GM06990 (cell line): ENCODE data around the gene TRAF3IP3.

Experiments
- DNase-seq: peaks from one replicate; pipeline ENCODE4 v3.0.0-alpha.2; 2011; ENCODE audit not compliant: insufficient read length; ENCODE audit errors: extremely low read depth
- H3K27me3 ChIP-seq: replicated peaks from 2 replicates; pipeline ENCODE4 v1.6.0; 2011; ENCODE audit warnings: low read length; ENCODE audit not compliant: control insufficient read depth, insufficient read depth
- H3K36me3 ChIP-seq: 2 replicates; pipeline ENCODE4 v1.5.1; 2011; ENCODE audit warnings: low read length; ENCODE audit not compliant: control insufficient read depth, insufficient read depth
- H3K4me3 ChIP-seq: replicated peaks from 2 replicates; pipeline ENCODE4 v1.5.1; 2011; ENCODE audit warnings: low read depth, mild to moderate bottlenecking, control low read depth, low read length
- CTCF ChIP-seq: IDR thresholded peaks from 2 replicates; pipeline ENCODE4 v1.5.1; 2011; ENCODE audit warnings: low read length, control low read depth, mild to moderate bottlenecking, inconsistent platforms; ENCODE audit not compliant: insufficient read depth, poor library complexity, severe bottlenecking

Gene TRAF3IP3

GRCh38 chr1:209738270-209738669 is 17.6 kb upstream of the TRAF3IP3 start:
- no peak for TF ChIP-seq CTCF
- no peak for DNase-seq
- H3K4me3 ChIP-seq: no peak overlapping the region
- H3K36me3 ChIP-seq: no peaks in the 10 kb centered on the region
- H3K27me3 ChIP-seq: no peaks in the 10 kb centered on the region; the same call in none of the 2 replicates

GRCh38 chr1:209741193-209741592 is 14.7 kb upstream of the TRAF3IP3 start:
- H3K27me3 ChIP-seq: no peaks in the 10 kb centered on the region; the same call in none of the 2 replicates
- H3K36me3 ChIP-seq: no peaks in the 10 kb centered on the region
- DNase-seq: no peak
- H3K4me3 ChIP-seq: no peak overlapping the region
- no peak for TF ChIP-seq CTCF

- DNase-seq: no peak
- Histone ChIP-seq H3K4me3 (no peak overlapping the region), H3K27me3 (no peaks in the 10 kb centered on the region; the same call in none of the 2 replicates), H3K36me3 (no peaks in the 10 kb centered on the region)
- no peak for TF ChIP-seq CTCF
Observed at GRCh38 chr1:209741889-209742288, 14.0 kb upstream of the TRAF3IP3 start.

GRCh38 chr1:209742409-209743144 is 13.3 kb upstream of the TRAF3IP3 start:
- Histone ChIP-seq H3K27me3 (no peaks in the 10 kb centered on the region; the same call in none of the 2 replicates), H3K36me3 (no peaks in the 10 kb centered on the region), H3K4me3 (no peak overlapping the region)
- TF ChIP-seq CTCF: no peak
- no peak for DNase-seq

GRCh38 chr1:209743145-209743482 is 12.7 kb upstream of the TRAF3IP3 start:
- no peak overlapping the region for H3K4me3 ChIP-seq
- DNase-seq: no peak
- TF ChIP-seq CTCF: no peak
- no peaks in the 10 kb centered on the region; the same call in none of the 2 replicates for H3K27me3 ChIP-seq
- H3K36me3 ChIP-seq: no peaks in the 10 kb centered on the region
